NCI-H446 (cell line): ENCODE results near the gene ADARB1.

Source experiments
- DNase-seq, 2 experiments: peaks; one replicate each; lab custom pipeline; 2025; lab: John Stamatoyannopoulos, UW

The ADARB1 gene

GRCh38 chr21:45095505-45095904, 21.1 kb downstream of the ADARB1 start:
- no peak for DNase-seq

DNA sequence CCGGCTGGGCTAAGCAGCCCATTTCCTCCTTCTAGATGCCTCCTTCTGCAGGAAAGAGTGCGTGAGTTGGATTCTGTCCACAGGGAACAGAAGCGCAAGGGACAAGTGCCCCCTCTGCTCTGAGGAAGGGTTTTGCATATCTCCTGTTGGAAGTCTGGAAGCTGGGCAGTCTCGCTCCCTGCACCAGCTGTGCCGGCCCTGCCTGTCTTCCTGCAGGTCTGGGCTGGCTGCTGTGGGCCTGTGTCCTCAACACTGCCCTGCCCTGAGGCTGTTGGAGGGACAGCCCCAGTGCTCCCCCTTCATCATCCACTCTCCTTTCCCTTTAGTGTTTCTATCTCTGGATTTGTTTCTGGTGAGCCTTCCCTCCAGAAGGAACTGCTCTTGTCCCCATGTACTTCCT, 21.8 kb downstream of the ADARB1 start:
- no peak for DNase-seq

DNA sequence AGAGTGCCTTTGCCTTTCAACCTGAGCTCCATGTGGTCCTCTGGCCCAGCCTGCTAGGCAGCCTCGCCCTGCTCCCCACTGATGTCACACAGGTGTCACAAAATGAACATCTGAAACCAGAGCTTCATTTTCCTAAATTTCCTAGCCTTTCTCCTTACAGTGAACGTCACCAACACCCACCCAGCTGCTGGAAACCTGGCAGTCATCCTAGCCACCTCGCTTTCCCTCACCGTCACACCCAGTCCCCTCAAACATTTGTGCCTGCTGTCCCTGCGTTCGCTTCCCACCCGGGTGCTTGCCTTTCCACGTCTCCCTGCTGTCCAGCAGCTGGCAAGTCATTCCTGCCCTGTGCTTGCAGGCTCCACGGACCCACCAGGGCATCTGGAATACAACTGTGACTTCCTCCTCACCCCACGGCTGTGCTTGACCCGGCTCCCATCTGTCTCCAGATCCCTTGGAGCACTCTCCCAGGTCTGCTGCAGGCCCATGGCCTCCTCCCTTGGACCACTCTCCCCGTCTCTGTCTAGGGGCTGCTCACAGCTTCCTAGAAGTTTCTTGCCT, 23.5 kb downstream of the ADARB1 start:
- DNase-seq: no peak

DNA sequence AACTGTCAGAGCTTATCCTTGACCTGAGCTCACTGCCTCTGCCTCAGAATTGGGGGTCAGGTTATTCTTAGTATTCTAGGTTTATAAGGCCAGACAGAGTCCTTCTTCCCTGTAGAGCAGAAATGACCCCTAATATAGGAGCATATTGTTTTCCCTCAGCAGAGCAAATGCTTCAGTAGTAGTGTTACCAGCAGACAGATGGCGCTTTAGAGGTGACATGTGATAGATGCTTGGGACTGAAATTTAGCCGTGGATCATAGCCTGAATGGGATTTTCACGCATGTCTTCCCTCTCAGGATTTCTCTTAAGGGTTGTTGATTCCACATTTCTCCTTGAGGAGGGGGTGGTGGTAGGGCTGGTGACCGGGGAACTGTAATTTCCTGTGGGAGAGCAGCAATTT, 24.5 kb downstream of the ADARB1 start:
- peak in 1 of 2 experiments; percentile 34 for DNase-seq

DNA sequence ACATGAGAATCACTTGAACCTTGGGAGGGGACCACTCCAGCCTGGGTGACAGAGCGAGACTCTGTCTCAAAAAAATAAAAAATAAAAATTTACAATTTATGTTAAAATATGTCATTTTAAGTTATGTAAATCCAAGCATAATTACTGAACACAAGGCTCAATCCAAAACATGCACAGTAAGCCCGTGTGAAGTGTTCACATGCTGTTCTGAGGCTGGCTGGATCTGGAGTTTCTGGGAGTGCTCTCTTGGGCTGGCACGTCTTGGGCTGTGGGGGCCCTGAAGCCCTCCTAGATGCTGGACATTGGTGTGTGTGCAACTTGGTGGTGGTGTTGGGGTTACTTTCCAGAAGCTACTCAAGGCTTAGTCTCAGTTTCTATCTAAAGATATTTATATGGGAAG, 25.2 kb downstream of the ADARB1 start:
- DNase-seq: no peak

- no peak for DNase-seq
Observed at GRCh38 chr21:45100866-45101265, 26.5 kb downstream of the ADARB1 start.

- DNase-seq: no peak
Observed at GRCh38 chr21:45102391-45102932, 28.1 kb downstream of the ADARB1 start.

DNA sequence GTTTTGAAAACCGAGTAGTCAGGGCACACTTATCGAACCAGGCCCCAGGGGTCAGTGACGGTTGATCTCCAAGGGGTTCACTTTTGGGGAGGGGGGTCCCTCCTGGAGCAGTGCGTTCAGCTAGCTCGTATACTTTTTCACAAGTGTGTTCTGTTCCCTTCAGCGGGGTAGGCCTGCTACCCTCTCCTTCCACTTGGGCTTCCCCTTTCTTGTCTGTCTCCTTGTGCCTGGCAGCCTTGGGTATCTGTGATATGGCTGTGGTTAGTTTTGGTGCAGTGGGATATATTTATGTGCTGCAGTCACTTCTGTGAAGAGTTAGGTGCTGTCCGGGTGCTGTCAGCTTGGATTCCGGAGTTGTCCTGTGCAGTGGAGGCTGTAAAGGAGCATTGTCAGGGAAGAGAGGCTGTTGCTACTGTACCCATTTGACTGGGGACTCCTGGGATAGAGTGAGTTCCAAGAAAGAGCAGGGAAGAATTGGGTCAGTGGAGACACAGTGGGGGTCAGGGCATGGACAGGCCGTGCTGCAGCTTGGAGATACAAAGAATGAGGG, 29.7 kb downstream of the ADARB1 start:
- DNase-seq: no peak

DNA sequence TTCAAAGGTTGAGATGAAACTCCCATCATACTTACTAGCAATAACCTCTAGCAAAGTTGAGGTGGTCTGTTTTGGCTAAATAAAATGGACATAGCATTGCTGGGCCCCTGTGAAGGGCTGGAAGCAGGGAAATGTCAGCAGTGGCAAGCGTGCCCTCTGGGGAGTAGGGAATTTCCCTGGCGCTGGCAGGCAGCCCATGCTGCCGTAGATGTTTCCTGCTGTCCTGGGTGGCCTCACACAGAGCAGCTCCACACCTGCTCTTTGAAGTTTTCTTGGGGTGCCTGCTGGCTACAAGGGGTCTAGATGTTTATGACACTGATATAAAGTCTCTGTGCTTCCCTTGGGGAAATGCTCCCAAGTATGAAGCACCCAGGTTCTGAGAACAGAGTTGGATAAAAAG, 30.2 kb downstream of the ADARB1 start:
- DNase-seq: no peak

DNA sequence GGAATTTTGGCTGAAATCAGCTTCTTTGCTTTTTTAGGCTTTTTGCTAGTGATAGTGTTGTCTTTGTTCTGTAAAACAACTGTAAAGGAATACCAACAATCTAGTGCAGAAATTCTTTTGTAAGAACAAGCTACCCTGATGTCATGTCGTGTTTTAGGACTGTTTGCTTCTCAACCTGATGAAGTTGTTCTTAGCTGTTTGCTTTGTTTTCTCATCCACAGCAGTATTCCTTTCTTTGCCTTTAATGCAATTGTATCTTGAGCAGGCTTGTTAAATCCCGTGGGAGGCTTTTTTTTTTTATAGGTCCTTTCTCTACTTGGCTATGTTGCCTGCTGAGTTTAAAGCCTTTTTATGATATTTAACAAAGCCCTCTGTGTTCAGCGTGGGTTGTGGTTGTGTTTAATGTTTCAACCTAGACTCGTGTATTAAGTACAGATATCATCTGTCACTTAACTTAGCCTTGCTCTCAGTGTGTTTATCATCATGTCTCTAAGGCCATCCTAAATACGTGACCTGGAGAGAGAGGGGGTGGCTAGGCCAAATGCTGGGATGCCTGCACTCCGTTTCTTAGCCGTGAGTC, 31.6 kb downstream of the ADARB1 start:
- no peak for DNase-seq

DNA sequence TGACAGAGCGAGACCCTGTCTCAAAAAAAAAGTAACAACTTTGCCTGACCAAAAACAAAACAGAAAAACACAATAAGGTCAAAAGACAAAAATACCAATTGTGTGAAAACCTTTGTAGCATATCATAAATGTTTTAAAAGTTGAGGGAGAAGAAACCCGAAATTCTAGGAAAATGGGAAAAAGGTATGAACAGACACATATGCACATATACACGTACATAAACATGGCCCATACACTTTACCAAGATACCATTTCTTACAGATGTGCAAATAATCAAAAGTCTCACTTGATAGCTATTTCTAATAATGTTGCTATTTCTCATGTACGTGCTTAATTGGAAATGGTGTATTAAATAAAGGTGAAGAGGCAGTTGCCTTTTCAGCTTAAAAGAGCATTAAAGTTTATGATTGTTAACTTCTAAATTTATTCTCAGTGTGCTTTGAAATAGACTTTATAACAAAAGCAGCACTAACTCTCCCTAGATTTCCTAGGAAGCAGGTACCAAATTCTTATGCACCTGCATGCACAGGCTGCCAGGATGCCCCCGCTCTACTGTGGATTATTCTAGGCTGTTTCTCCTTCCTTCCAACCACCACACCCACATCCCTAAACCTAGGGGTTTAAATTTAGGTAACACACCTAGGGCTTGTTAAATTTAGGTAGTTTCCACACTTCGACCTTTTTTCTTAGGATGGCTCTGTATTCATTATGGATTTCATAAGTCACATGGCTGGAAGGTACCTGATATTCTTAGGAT, 33.8 kb downstream of the ADARB1 start:
- no peak for DNase-seq

- DNase-seq: no peak
Observed at GRCh38 chr21:45108808-45109781, 34.7 kb downstream of the ADARB1 start.

- no peak for DNase-seq
Observed at GRCh38 chr21:45109831-45110492, 35.6 kb downstream of the ADARB1 start.

- DNase-seq: no peak
Observed at GRCh38 chr21:45110873-45111624, 36.7 kb downstream of the ADARB1 start.

- DNase-seq: no peak
Observed at GRCh38 chr21:45111703-45112102, 37.3 kb downstream of the ADARB1 start.

- DNase-seq: no peak
Observed at GRCh38 chr21:45112371-45112770, 38.0 kb downstream of the ADARB1 start.

GRCh38 chr21:45113543-45113942, 39.2 kb downstream of the ADARB1 start:
- no peak for DNase-seq

DNA sequence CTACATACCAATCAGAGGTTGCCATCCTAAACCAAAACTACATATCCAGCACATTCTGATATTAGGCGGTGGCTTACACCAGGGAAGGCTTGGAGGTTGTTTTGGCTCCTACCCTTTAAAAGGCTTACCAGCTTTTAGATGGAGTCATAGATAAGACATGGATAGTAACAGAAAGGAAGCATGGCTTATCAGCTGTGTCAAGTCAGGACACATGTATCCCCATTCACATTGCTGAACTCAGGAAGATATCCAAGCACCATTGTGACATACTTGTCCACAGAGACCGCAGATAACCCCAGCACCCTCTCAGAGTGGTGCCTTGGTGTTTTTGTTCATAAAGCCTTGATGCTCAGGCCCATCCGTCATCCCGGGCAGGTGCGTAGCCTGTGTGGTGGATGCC, 39.7 kb downstream of the ADARB1 start:
- DNase-seq: no peak

DNA sequence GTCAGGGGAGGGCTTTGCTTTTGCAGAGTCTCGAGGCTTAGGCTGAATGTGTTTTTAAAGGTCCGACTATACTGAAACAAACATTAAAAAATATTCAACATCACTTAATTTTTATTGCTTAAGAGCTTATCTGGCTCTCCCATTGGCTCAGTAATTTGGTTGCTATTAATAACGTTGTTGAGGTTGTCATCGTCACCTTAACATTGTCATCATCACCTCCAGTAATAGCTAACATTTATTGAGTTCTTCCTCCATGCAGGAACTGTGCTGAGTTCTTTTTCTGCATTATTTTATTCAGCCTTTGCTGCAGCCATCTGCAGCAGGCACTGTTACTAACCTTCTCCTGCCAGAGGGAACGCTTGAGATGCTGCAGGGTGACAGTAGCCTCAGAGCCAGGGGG, 40.1 kb downstream of the ADARB1 start:
- no peak for DNase-seq

GRCh38 chr21:45115141-45115540, 40.8 kb downstream of the ADARB1 start:
- DNase-seq: no peak

GRCh38 chr21:45116066-45116465, 41.7 kb downstream of the ADARB1 start:
- DNase-seq: no peak
